Posterior vena cava (tissue), 2 donors: Measurements from ENCODE around the gene GADD45GIP1. TPM values are rescaled to one million over a fixed set of nuclear protein-coding genes. Genes with fewer than 3 reads are reported as not detected.
"Not testable (repeated sequence)": the region's sequence is repeated elsewhere in the genome, so short reads cannot be mapped to it uniquely, and the experiment has no call there.

Source experiments
- DNase-seq: peaks from one replicate; pipeline ENCODE4 v3.0.0-alpha.2; 2020; ENCODE audit warnings: low spot score
- intact Hi-C, 2 donors: fragments of 100-400 bp; cut with DNase I; formaldehyde crosslinking; loops; one replicate each; pipeline versions ENCODE4 v1.14.1 to v1.14.2; 2022 to 2023
- total RNA-seq, 2 donors: library from RNA; stranded (reverse); fragmentation: NEBNext Ultra II Directional; extraction: Animal tissue kit (Norgen Biotek cat#: 25700); gene quantifications; one replicate each; pipeline ENCODE4 v1.2.1, GENCODE V29; 2021
- donor health status: DM: yes; HTN: yes; CAD: no.
- donor health status: DM: yes; HTN: yes; CAD: no.

Gene GADD45GIP1
- total RNA-seq, 2 donors from 2014 or later = 18.1 to 20.7 TPM

DNA sequence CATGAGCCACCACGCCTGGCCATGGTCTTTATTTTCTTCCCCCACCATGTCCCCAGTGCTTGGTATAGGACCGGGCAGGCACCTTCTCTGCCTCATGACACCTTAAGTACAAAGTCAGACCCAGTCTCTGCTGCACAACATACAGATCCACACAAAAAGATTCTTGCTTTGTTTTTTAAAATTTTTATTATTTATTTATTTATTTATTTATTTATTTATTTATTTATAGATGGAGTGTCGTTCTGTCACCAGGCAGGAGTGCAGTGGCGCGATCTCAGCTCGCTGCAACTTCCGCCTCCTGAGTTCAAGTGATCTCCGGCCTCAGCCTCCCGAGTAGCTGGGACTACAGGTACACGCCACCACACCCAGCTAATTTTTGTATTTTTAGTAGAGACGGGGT, 35.7 kb upstream of the GADD45GIP1 start:
- intact Hi-C loops = no loop called here

DNA sequence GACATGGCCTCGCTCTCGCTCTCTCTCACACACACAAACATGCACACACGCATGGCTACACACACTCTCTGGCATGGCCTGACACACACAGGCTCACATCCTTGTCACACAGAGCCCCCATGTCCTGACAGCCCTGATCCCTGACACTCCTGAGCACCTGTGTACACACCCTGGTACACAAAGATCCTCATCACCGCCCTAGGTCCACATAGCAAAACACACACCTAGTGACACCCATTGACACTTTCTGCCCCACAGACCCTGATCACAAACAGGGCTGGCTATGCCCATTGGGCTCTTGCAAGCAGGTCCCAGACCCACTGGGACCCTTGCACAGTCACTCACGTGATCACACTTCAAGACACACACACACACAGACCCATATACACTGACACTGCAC, 34.3 kb upstream of the GADD45GIP1 start:
- no peak for DNase-seq
- intact Hi-C loops = no loop called here

More for the DNA sequence above, 35.7 kb upstream of the GADD45GIP1 start:
- no peak for DNase-seq

DNA sequence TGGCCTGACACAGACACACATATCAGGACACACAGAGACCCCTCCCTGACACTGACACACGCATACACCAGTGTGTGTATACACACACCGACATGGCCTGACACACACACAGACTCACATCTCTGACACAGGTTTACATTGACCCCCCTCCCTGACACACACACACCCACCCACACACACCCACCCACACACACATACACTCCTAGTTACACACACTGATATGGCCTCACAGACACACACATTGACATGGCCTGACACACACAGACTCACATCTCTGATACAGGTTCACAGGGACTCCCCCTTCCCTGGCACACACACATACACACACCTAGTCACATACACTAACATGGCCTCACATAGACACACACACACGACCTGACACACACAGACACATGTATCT, 33.8 kb upstream of the GADD45GIP1 start:
- intact Hi-C loops = no loop called here
- DNase-seq = no peak

DNA sequence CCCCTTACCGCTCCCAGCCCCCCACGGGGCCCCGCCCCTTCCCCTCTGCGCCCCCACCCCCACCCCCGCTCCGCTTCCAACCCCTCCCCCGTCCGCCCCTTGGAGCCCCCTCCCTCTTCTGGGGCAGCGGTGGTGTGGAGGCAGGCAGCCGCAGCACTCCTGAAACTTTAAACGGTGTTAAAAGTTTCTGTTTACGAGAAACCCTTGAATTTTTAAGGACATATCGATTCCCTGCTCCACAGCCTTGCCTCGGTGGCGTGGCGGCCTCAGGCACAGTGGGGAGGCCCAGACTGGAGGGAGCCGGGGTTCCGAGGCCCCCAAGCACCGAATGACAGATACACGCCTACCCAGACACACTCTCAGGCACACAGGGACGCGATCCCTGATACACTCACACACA, 33.4 kb upstream of the GADD45GIP1 start:
- DNase-seq = no peak
- intact Hi-C loops = no loop called here

DNA sequence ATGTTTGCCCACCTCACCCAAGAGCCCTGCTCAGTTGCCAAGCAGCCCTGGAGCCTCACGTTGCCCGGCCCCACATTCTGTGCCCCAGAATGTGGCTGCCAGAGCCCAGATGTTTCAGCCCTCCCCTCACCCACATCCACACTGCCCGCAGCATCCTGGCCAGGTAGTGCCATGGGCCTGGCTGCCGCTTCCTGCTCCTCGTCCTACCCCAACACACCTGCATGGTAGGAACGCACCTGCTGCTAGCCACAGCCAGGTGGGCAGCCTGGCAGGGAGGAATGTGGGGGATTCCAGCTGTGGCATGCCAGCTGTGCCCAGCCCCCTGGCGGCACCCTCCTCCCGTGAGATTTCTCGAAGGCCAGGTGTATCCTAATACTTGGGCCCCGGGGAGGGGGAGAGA, 30.8 kb upstream of the GADD45GIP1 start:
- intact Hi-C loops = no loop called here
- DNase-seq = no peak

DNA sequence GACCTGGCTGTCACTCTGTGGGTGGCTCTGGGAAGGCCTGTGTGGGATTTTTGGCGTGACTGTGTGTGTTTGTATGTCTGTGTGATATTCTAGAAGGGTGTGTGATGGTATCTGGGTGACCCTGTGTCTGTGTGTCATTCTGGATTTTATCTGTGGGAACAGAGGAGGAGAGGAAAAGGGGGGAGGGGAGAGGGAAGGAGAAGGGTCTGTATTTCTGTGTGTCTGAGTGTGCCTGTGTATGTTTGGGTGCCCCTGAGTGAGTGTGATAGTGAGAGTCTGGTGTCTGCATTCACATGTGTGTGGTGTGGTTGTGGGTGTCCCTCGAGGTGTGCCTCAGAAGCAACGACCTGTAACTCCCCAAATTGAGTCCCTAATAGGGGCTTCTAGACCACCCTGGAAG, 30.2 kb upstream of the GADD45GIP1 start:
- intact Hi-C loops = no loop called here
- DNase-seq = no peak

DNA sequence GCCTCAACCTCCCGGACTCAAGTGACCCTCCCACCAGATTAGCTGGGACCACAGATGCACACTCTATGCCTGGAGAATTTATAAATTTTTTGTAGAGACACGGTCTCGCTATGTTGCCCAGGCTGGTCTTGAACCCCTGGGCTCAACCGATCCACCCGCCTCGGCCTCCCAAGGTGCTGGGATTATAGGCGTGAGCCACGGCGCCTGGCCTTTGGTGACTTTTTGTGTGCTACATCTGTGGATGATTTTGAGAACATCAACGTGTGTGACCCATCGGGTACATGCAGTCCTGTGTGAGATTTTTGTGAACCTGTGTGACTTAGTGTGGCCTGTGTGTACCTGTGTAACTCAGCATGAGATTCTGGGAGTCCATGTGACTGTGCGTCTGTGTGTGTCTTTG, 29.7 kb upstream of the GADD45GIP1 start:
- intact Hi-C loops = no loop called here
- DNase-seq = no peak

DNA sequence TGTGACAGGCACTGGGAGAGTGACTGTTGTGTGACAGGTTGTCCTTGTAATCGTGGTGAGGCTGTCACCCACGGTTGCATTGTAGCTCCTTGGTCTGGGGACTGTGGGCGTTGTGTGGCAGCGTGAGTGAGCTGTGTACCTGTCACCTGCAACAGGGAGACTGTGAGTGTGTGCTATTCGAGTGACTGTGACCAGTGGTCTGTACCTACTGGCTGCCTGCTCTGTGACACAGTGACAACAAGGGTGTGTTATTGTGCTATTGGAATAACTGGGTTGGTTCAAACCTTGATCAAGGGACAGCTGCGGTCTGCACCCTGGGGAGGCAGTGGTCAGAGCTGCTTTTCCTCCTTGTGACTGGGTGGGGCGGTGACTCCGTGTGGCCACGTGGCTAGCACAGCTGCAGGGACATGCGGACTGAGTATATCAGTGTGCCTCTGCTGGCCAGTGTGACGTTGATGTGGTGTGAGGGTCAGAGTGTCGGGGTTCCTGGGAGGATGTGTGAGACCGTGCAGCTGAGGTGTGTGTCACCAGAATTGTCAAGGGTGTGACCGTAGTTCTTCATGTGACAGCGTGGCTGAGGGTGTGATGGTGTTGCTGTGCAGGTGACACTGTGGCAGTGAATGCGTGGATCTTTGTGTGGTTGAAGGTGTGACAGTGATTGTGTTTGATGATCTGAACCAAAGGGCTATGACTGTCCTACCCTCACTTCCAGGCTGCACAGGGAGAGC, 28.2 kb upstream of the GADD45GIP1 start:
- intact Hi-C loops = loop anchor here in 1 of 2 donors (2.0 kb wide), 1 partner anchor 110 kb away; no protein-coding TSS in a partner anchor
- DNase-seq = peak; percentile 89

DNA sequence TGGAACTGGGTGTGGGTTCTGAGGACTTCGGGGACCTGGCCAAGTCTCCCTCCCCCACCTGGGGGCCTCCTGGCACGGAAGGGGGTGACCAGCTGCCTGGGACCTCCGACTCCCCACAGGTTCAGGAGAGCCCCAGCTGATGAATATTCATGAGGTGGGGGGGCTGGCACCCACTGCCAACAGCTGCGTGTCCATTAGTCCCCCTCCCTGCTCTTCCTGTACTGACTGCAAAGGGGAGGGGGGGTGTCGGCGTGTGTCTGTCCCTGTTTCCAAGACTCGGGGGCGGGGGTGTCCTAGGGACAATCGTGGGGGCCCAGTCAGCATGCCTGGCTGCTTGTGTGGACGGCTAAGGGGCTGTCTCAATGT, 27.6 kb upstream of the GADD45GIP1 start:
- intact Hi-C loops = loop anchor here (2.0 to 5.0 kb wide), 2 partner anchors 110 to 113 kb away; no protein-coding TSS in a partner anchor
- no peak for DNase-seq

DNA sequence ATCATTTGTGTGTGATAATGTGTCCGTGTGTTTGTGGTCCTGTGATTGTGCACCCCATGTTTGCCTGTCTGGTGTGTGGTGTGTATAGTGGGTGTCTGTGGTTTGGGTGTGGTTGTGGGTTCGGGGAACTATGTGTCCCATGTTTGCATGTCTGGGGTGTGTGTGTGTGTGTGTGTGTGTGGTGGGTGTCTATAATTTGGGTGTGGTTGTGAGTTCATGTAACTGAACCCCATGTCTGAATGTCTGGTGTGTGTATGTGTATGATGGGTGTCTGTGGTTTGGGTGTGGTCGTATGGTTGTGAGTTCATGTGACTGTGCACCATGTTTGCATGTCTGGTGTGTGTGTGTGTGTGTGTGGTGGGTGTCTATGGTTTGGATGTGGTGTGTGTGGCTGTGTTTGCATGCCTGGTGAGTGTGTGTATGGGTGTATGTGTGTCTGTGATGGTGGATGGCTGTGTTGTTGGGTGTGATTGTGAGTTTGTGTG, 27.2 kb upstream of the GADD45GIP1 start:
- no peak for DNase-seq
- intact Hi-C loops = loop anchor here (2.0 to 5.0 kb wide), 2 partner anchors 111 to 113 kb away; no protein-coding TSS in a partner anchor

DNA sequence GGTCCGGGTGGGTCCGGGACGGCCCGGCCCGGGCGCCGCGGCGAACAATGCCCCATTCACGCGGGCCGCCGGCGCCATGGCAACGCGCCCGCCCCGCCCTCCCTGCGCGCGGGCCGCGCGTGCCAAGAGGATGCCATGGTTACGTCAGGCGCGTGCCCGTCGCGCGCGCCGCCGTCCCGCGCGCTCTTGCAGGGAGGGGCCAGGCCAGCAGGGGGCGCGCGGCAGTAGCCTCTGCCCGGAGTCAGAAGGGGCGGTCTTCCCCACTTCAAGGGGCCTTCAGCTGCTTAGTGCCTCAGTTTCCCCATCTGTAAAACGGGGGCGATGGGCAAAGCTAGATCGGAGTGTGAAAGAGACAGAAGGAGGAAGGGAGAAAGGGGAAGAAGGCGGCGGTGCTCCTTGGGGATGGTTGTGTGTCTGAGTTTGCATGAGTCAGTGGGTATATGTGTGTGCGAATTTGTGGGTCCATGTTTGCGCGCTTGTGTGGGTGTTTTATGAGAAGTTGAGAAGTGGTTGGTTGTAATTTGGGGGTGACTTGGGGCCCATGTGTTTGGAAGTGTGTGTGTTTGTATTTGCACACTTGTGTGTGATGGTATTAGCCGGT, 26.6 kb upstream of the GADD45GIP1 start:
- intact Hi-C loops = loop anchor here (2.0 to 5.0 kb wide), 2 partner anchors 111 to 114 kb away; no protein-coding TSS in a partner anchor

DNA sequence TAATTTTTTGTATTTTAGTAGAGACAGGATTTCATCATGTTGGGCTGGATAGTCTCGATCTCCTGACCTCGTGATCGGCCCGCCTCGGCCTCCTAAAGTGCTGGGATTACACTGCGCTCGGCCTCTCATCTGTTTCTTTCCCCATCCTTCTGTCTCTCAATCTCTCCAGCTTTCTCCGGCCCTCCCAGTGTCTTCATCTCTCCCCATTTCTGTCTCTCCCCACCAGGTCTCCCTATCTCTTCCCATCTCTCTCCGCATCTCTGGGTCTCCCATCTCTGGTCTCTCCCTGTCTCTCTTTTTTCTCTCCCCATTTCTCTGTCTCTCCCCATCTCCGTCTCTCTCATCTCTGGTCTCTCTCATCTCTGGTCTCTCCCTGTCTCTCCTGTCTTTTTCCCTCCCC, 26.1 kb upstream of the GADD45GIP1 start:
- intact Hi-C loops = loop anchor here in 1 of 2 donors (5.0 kb wide), 1 partner anchor 114 kb away; no protein-coding TSS in a partner anchor
- no peak for DNase-seq

More for the DNA sequence above, 26.6 kb upstream of the GADD45GIP1 start:
- DNase-seq = peak; percentile 93

DNA sequence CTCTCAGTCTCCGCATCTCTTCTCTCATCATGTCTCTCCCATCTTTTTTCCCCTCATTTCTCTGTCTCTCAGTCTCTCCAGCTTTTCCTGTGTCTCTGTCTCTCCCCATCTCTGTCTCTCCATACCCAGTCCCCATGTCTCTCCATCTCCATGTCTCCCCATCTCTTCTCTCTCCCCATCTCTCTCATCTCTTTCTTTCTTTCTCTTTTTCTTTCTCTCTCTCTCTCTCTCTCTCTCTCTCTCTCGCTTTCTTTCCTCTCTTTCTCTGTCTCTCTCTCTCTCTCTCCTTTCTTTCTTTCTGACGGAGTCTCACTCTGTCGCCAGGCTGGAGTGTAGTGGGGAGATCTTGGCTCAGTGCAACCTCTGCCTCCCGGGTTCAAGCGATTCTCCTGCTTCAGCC, 25.6 kb upstream of the GADD45GIP1 start:
- intact Hi-C loops = loop anchor here in 1 of 2 donors (5.0 kb wide), 1 partner anchor 115 kb away; no protein-coding TSS in a partner anchor

DNA sequence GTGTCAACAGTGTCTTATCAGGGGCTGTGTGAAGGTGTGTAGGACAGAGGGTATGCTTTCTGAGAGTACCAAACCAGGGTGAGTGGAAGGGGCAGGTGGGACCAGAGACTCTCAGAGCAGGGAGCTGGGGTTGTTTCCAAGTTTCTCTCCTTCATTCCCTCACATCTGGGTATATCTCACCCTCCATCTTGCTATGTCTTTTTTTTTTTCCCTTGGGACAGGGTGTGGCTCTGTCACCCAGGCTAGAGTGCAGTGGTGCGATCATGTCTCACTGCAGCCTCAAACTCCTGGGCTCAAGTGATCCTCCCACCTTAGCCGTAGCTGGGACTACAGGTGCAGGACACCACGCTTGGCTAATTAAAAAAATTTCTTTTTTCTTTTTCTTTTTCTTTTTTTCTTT, 23.0 kb upstream of the GADD45GIP1 start:
- DNase-seq = no peak
- intact Hi-C loops = loop anchor here (5.0 kb wide), 4 partner anchors 117 to 1107 kb away; partner anchors contain the start of gene C19orf67 (in 1 of the 2)

More for the DNA sequence above, 25.6 kb upstream of the GADD45GIP1 start:
- DNase-seq = no peak

DNA sequence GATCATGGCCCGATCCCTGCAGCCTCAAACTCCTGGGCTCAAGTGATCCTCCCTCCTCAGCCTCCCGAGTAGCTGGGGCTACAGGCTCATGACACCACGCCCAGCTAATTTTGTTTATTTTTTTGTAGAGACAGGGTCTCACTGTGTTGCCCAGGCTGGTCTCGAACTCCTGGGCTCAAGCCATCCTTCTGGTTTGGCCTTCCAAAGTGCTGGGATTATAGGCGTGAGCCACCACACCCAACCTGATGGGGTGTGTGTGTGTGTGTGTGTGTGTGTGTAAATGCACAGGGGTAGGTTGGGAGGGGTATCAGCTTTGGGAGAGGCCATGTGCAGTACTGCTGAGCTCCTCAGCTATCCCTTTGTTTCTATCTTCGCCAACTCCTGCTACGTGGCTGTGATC, 19.1 kb upstream of the GADD45GIP1 start:
- DNase-seq = not testable (repeated sequence)
- intact Hi-C loops = loop anchor here (5.0 kb wide), 3 partner anchors 286 to 1111 kb away; partner anchors contain the start of gene C19orf67 (in 1 of the 2)

DNA sequence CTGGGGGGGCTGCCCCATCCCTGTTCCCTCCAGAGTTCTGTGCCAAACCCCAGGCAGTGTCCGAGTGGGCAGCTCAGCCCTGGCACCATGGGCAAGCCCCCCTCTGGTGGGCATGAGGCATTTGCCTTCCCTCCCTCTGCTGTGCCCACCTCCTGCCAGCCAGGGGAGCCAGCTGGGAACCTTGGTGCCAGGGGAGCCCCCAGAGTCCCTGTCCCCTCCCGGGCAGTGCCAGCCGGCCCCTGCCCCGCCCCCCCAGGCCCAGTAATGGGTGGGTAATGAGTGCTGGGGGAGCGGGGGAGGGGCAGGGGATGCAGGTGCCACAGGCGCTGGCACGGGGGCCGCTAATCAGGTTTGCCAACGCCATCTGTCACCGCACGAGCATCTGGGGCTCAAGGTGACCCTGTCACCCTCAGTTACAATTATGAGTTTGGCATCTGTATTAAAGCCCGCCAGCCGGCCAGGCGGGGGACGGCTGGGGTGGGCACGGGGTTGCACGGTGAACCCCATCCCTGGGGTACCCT, 18.3 kb upstream of the GADD45GIP1 start:
- intact Hi-C loops = loop anchor here (5.0 kb wide), 3 partner anchors 287 to 1112 kb away; partner anchors contain the start of gene C19orf67 (in 1 of the 2)
- DNase-seq = no peak

DNA sequence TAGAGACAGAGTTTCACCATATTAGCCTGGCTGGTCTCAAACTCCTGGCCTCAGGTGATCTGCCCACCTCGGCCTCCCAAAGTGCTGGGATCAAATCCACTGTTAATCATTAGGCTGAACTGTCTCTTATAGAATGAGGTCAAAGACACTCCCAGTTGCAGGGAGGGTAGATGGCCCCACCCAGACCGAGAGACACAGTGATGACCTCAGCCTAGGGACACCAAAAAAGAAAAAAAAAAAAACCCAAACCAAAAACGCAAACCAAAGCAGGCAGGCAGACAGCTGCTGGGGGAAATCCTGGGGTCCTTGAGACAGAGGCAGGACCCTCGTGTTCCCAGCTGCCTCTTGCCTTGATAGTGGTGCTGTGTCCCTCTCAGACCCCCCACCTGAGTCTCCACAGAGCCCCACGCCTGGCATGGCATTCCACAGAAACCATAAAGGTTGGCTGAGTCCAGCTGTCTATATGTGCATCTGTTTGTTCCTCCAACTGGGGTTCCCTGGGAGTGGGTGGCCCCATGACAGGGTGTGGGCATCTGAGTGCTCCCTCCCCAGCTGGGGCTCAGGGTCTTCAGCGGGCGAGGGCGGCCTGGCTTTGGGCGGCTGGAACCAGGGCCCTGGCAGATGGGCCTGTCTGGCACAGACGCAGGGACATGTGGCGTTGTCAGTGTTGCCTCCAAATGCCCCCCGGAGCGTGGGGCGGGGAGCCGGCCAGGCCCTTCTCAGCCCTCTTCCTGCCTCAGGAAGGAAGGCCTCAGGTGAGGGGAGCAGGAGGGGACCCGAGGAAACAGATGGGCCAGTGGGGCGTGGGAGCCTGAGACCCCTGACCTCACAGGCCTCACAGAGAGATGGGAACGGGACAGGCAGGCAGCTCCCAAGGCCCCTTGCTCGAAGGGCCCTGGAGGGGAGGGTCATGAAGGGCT, 17.5 kb upstream of the GADD45GIP1 start:
- intact Hi-C loops = loop anchor here (5.0 kb wide), 3 partner anchors 288 to 1113 kb away; partner anchors contain the start of gene C19orf67 (in 1 of the 2)

DNA sequence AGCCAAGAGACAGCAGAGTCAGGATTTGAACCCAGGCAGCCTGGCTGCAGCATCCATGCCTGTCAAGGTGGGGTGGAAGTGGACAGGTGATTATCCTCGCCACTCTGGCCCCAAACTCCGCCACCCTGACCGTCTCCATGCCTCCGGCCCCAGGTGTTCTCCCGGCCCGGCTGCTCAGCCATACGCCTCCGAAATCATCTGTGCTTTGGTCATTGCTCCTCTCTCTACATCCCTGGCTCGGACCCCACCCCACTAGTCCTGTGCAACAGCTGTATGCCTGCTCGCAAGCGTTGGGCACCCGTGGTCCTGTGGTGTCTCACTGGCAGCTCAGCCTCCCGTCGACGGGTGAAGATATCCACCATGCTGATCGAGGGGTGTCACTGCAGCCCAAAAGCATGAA, 16.2 kb upstream of the GADD45GIP1 start:
- intact Hi-C loops = no loop called here
- DNase-seq = no peak

More for the DNA sequence above, 17.5 kb upstream of the GADD45GIP1 start:
- DNase-seq = no peak
